Uterus (tissue), 4 donors: ENCODE measurements around the gene LAMP5. TPM values are rescaled to one million over a fixed set of nuclear protein-coding genes. Genes with fewer than 3 reads are reported as not detected.

Source experiments
- DNase-seq, 2 donors: peaks; one replicate each; pipeline ENCODE4 v3.0.0-alpha.2; 2019 to 2020
- H3K27ac ChIP-seq, 2 donors: fragments of 200-600 bp; sonication (generic); 1 replicate in 1 of 2; 2 replicates in 1 of 2; pipeline ENCODE4 v1.5.1; 2016 to 2018
- H3K27me3 ChIP-seq, 2 donors: fragments of 200-600 bp; sonication (generic); one replicate each; pipeline ENCODE4 v1.5.1; 2018 to 2019; ENCODE audit warnings: control low read depth in 1 of 2
- H3K36me3 ChIP-seq, 2 donors: fragments of 200-600 bp; sonication (generic); one replicate each; pipeline ENCODE4 v1.5.1; 2019; ENCODE audit warnings: control low read depth in 1 of 2
- H3K4me1 ChIP-seq, 2 donors: fragments of 200-600 bp; sonication (generic); one replicate each; pipeline ENCODE4 v1.5.1; 2018 to 2019; ENCODE audit warnings: control low read depth in 1 of 2
- H3K4me3 ChIP-seq, 2 donors: fragments of 200-600 bp; sonication (generic); 1 replicate in 1 of 2; 2 replicates in 1 of 2; pipeline ENCODE4 v1.5.1; 2018 to 2019; ENCODE audit warnings: mild to moderate bottlenecking in 1 of 2
- H3K9me3 ChIP-seq, 2 donors: fragments of 200-600 bp; sonication (generic); one replicate each; pipeline ENCODE4 v1.5.1; 2019; ENCODE audit warnings: control low read depth in 1 of 2
- CTCF ChIP-seq, 4 experiments: fragments of 200-600 bp in 2 of 4; fragments of 450-650 bp in 2 of 4; sonication (generic) in 2 of 4; IDR thresholded peaks; one replicate each; pipeline ENCODE4 v1.5.1; 2016 to 2019; ENCODE audit warnings: antibody characterized with exemption in 4 of 4, mild to moderate bottlenecking in 2 of 4, moderate library complexity in 1 of 4
- POLR2A ChIP-seq, 2 donors: fragments of 450-650 bp; IDR thresholded peaks; one replicate each; pipeline ENCODE4 v1.6.1; 2016; ENCODE audit warnings: antibody characterized with exemption in 2 of 2, mild to moderate bottlenecking in 1 of 2, moderate library complexity in 1 of 2
- intact Hi-C: fragments of 100-400 bp; cut with DNase I; formaldehyde crosslinking; loops from one replicate; pipeline ENCODE4 v1.15.1; 2023; ENCODE audit warnings: low total_unique reads
- total RNA-seq, 4 donors: library from RNA; depleted of rRNA in 3 of 4; stranded (reverse); fragments of >200 nt in 3 of 4; gene quantifications; one replicate each; pipeline versions ENCODE4 v1.1.0 to v1.2.4, GENCODE V29; 2014 to 2023
- donor health status: DM: yes; HTN: yes; CAD: no.

Gene LAMP5
- total RNA-seq, 4 donors from 2014 or later, result 0.43 to 6.8 TPM; not detected in 2

GRCh38 chr20:9508696-9509178, 5.7 kb upstream of the LAMP5 start:
- no peak overlapping the region for H3K4me3 ChIP-seq
- no peaks in the 10 kb centered on the region for H3K9me3 ChIP-seq
- H3K27ac ChIP-seq, result no peak overlapping the region
- DNase-seq, result no peak
- no peak for TF ChIP-seq CTCF (IDR thresholded peaks at IDR 0.05)
- TF ChIP-seq POLR2A (IDR thresholded peaks at IDR 0.05), result no peak
- no peaks in the 10 kb centered on the region for H3K4me1 ChIP-seq
- intact Hi-C loops, result no loop called here
- no peaks in the 10 kb centered on the region for H3K36me3 ChIP-seq
- H3K27me3 ChIP-seq, result peaks cover 0 to 8% of the 10 kb centered on the region in 2 donors

GRCh38 chr20:9509246-9509645, 5.1 kb upstream of the LAMP5 start:
- H3K4me3 ChIP-seq, result no peak overlapping the region
- H3K27ac ChIP-seq, result no peak overlapping the region
- no peaks in the 10 kb centered on the region for H3K4me1 ChIP-seq
- no peak for DNase-seq
- no peak for TF ChIP-seq CTCF (IDR thresholded peaks at IDR 0.05)
- TF ChIP-seq POLR2A (IDR thresholded peaks at IDR 0.05), result no peak
- H3K27me3 ChIP-seq, result peaks cover 0 to 8% of the 10 kb centered on the region in 2 donors
- no peaks in the 10 kb centered on the region for H3K36me3 ChIP-seq
- intact Hi-C loops, result no loop called here
- no peaks in the 10 kb centered on the region for H3K9me3 ChIP-seq

GRCh38 chr20:9510911-9511310, 3.5 kb upstream of the LAMP5 start:
- peaks cover 0 to 12% of the 10 kb centered on the region in 2 donors for H3K27me3 ChIP-seq
- peaks cover 0 to 10% of the 10 kb centered on the region in 2 donors for H3K4me1 ChIP-seq
- H3K27ac ChIP-seq, result no peak overlapping the region
- H3K36me3 ChIP-seq, result no peaks in the 10 kb centered on the region
- TF ChIP-seq CTCF (IDR thresholded peaks at IDR 0.05) (no peak), POLR2A (IDR thresholded peaks at IDR 0.05) (no peak)
- no peaks in the 10 kb centered on the region for H3K9me3 ChIP-seq
- H3K4me3 ChIP-seq, result no peak overlapping the region
- no peak for DNase-seq
- intact Hi-C loops, result no loop called here

- no peaks in the 10 kb centered on the region for H3K36me3 ChIP-seq
- peaks cover 0 to 12% of the 10 kb centered on the region in 2 donors for H3K27me3 ChIP-seq
- no peaks in the 10 kb centered on the region for H3K9me3 ChIP-seq
- DNase-seq, result no peak
- H3K27ac ChIP-seq, result no peak overlapping the region
- peaks cover 0 to 13% of the 10 kb centered on the region in 2 donors for H3K4me1 ChIP-seq
- H3K4me3 ChIP-seq, result no peak overlapping the region
- intact Hi-C loops, result no loop called here
- TF ChIP-seq POLR2A (IDR thresholded peaks at IDR 0.05) (no peak), CTCF (IDR thresholded peaks at IDR 0.05) (no peak)
Measured at GRCh38 chr20:9514072-9514460, 324 bp upstream of the LAMP5 start.

- intact Hi-C loops, result no loop called here
- peaks cover 0 to 13% of the 10 kb centered on the region in 2 donors for H3K4me1 ChIP-seq
- no peaks in the 10 kb centered on the region for H3K36me3 ChIP-seq
- peak overlapping the region in 1 of 2 donors; percentile 18 for H3K4me3 ChIP-seq
- no peaks in the 10 kb centered on the region for H3K9me3 ChIP-seq
- H3K27ac ChIP-seq, result no peak overlapping the region
- peaks cover 0 to 12% of the 10 kb centered on the region in 2 donors for H3K27me3 ChIP-seq
- TF ChIP-seq POLR2A (IDR thresholded peaks at IDR 0.05) (no peak), CTCF (IDR thresholded peaks at IDR 0.05) (no peak)
- no peak for DNase-seq
Measured at GRCh38 chr20:9515214-9515585, 810 bp downstream of the LAMP5 start.
